A549 (cell line): ENCODE measurements around the gene SNW1. TPM values are rescaled to one million over a fixed set of nuclear protein-coding genes. Genes with fewer than 3 reads are reported as not detected.

ENCODE experiments used
- ATAC-seq, 2 experiments: fragments of 200-7000 bp in 1 of 2; fragments of >200 bp in 1 of 2; cut with Nextera tagmentation in 1 of 2; cut with Tn5 transposase in 1 of 2; 3 replicates each; pipeline versions ENCODE4 v1.8.0 to v1.9.1; 2018 to 2020; ENCODE audit warnings: mild to moderate bottlenecking in 1 of 2, moderate library complexity in 1 of 2
- CTCF ChIA-PET: fragments of 300-600 bp; sonication (Branson Sonifier 250); formaldehyde crosslinking; extraction: SDS; loops from one replicate; lab custom pipeline; 2021; ENCODE audit warnings: antibody characterized with exemption, inconsistent platforms; lab: Yijun Ruan, JAX
- POLR2A ChIA-PET: fragments of 350-600 bp; formaldehyde crosslinking; extraction: SDS; loops from one replicate; lab custom pipeline; 2021; ENCODE audit warnings: antibody characterized with exemption, inconsistent platforms; lab: Yijun Ruan, JAX
- DNase-seq, 2 experiments: peaks; one replicate each; pipeline versions ENCODE4 v3.0.0 to v3.0.0-alpha.2; 2011 to 2016; ENCODE audit warnings: low read depth in 1 of 2, low spot score in 1 of 2
- FAIRE-seq: peaks from 2 replicates; lab custom pipeline; 2011; peaks lifted over from hg19 to GRCh38; lab: Jason Lieb, UNC
- H3K27ac ChIP-seq, 2 experiments: fragments of >200 bp; sonication (Bioruptor Twin); formaldehyde crosslinking; 3 replicates each; pipeline ENCODE4 v1.5.1; 2016 to 2017
- H3K4me1 ChIP-seq: fragments of >200 bp; sonication (Bioruptor Twin); formaldehyde crosslinking; 3 replicates; pipeline ENCODE4 v1.6.1; 2016
- H3K4me2 ChIP-seq: fragments of >200 bp; sonication (Bioruptor Twin); formaldehyde crosslinking; 3 replicates; pipeline ENCODE4 v1.6.1; 2016
- H3K4me3 ChIP-seq: fragments of >200 bp; sonication (Bioruptor Twin); formaldehyde crosslinking; 3 replicates; pipeline ENCODE4 v1.5.1; 2016
- H3K9me3 ChIP-seq: fragments of >200 bp; sonication (Bioruptor Twin); formaldehyde crosslinking; 3 replicates; pipeline ENCODE4 v1.6.1; 2016
- ATOH8 ChIP-seq: fragments of 250-450 bp; sonication (Bioruptor Pico); IDR thresholded peaks from 2 replicates; pipeline ENCODE4 v1.5.0; 2020; ENCODE audit warnings: low read depth, mild to moderate bottlenecking, moderate library complexity
- BHLHE40 ChIP-seq: IDR thresholded peaks from 2 replicates; pipeline ENCODE4 v1.6.1; 2012; ENCODE audit warnings: low read depth, low read length, inconsistent platforms
- CBX2 ChIP-seq: fragments of 200-600 bp; sonication (generic); IDR thresholded peaks from 2 replicates; pipeline ENCODE4 v1.6.1; 2016; ENCODE audit warnings: low read depth, mild to moderate bottlenecking, borderline replicate concordance
- CBX8 ChIP-seq: fragments of 200-600 bp; sonication (generic); IDR thresholded peaks from 2 replicates; pipeline ENCODE4 v1.6.1; 2016
- CEBPB ChIP-seq, 2 experiments: fragments of >200 bp in 1 of 2; sonication (Bioruptor Twin) in 1 of 2; formaldehyde crosslinking in 1 of 2; IDR thresholded peaks; 2 replicates each; pipeline ENCODE4 v1.6.1; 2012 to 2016
- CHD4 ChIP-seq: fragments of 200-600 bp; sonication (generic); IDR thresholded peaks from 2 replicates; pipeline ENCODE4 v1.6.1; 2016; ENCODE audit warnings: antibody characterized with exemption, mild to moderate bottlenecking, borderline replicate concordance
- E2F6 ChIP-seq: IDR thresholded peaks from 2 replicates; pipeline ENCODE4 v1.6.1; 2012; ENCODE audit warnings: low read depth, borderline replicate concordance
- ELK1 ChIP-seq: fragments of 150-350 bp; IDR thresholded peaks from 2 replicates; pipeline ENCODE4 v1.6.1; 2014; ENCODE audit warnings: low read depth, mild to moderate bottlenecking, low read length
- ESRRA ChIP-seq: fragments of 150-350 bp; IDR thresholded peaks from 2 replicates; pipeline ENCODE4 v1.6.1; 2014; ENCODE audit warnings: mild to moderate bottlenecking, low read length, borderline replicate concordance
- FOXS1 ChIP-seq: fragments of 250-450 bp; sonication (Bioruptor Pico); IDR thresholded peaks from 2 replicates; pipeline ENCODE4 v1.5.0; 2020; ENCODE audit warnings: mild to moderate bottlenecking, moderate library complexity
- GATA3 ChIP-seq: IDR thresholded peaks from 2 replicates; pipeline ENCODE4 v1.6.1; 2012; ENCODE audit warnings: borderline replicate concordance
- HEYL ChIP-seq: fragments of 250-450 bp; sonication (Bioruptor Pico); IDR thresholded peaks from 2 replicates; pipeline ENCODE4 v1.8.0; 2021; ENCODE audit warnings: mild to moderate bottlenecking, moderate library complexity
- HMGXB4 ChIP-seq: fragments of 250-450 bp; sonication (Bioruptor Pico); IDR thresholded peaks from 2 replicates; pipeline ENCODE4 v1.5.0; 2021; ENCODE audit warnings: mild to moderate bottlenecking, moderate library complexity, borderline replicate concordance
- HOXB5 ChIP-seq: fragments of 250-450 bp; sonication (Bioruptor Pico); IDR thresholded peaks from 2 replicates; pipeline ENCODE4 v1.5.0; 2020; ENCODE audit warnings: mild to moderate bottlenecking, moderate library complexity
- KDM5A ChIP-seq: fragments of 200-600 bp; sonication (generic); IDR thresholded peaks from 2 replicates; pipeline ENCODE4 v1.6.1; 2016; ENCODE audit warnings: antibody characterized with exemption, mild to moderate bottlenecking
- MAFK ChIP-seq: fragments of 450-650 bp; IDR thresholded peaks from 2 replicates; pipeline ENCODE4 v1.6.1; 2014; ENCODE audit not compliant: partially characterized antibody
- MAX ChIP-seq: IDR thresholded peaks from 2 replicates; pipeline ENCODE4 v1.6.1; 2012
- MAZ ChIP-seq: fragments of 150-350 bp; IDR thresholded peaks from 2 replicates; pipeline ENCODE4 v1.6.1; 2014; ENCODE audit warnings: antibody characterized with exemption, low read depth, low read length, borderline replicate concordance
- NR3C1 ChIP-seq: fragments of >200 bp; sonication (Bioruptor Twin); formaldehyde crosslinking; IDR thresholded peaks from 3 replicates; pipeline ENCODE4 v1.6.1; 2017
- PHF8 ChIP-seq: fragments of 200-600 bp; sonication (generic); IDR thresholded peaks from 2 replicates; pipeline ENCODE4 v1.6.1; 2016; ENCODE audit warnings: low read depth, mild to moderate bottlenecking, antibody characterized with exemption, moderate library complexity, borderline replicate concordance
- POLR2A ChIP-seq: IDR thresholded peaks from 2 replicates; pipeline ENCODE4 v1.6.1; 2012; ENCODE audit warnings: mild to moderate bottlenecking, low read length
- POLR2AphosphoS2 ChIP-seq: conservative IDR thresholded peaks from 2 replicates; pipeline ENCODE4 v1.6.1; 2012; ENCODE audit warnings: low read length, improper control_type of control experiment, inconsistent platforms
- RARB ChIP-seq: fragments of 250-450 bp; sonication (Bioruptor Pico); IDR thresholded peaks from 2 replicates; pipeline ENCODE4 v1.8.0; 2021; ENCODE audit warnings: mild to moderate bottlenecking, moderate library complexity
- REST ChIP-seq: fragments of 200-600 bp; sonication (generic); IDR thresholded peaks from 2 replicates; pipeline ENCODE4 v1.6.1; 2016; ENCODE audit warnings: antibody characterized with exemption, mild to moderate bottlenecking, moderate library complexity
- RNF2 ChIP-seq: fragments of 200-600 bp; sonication (generic); IDR thresholded peaks from 2 replicates; pipeline ENCODE4 v1.6.1; 2016; ENCODE audit warnings: low read depth, mild to moderate bottlenecking, antibody characterized with exemption, moderate library complexity, borderline replicate concordance
- SMC3 ChIP-seq: fragments of >200 bp; sonication (Bioruptor Twin); formaldehyde crosslinking; IDR thresholded peaks from 3 replicates; pipeline ENCODE4 v1.6.1; 2018; ENCODE audit warnings: inconsistent platforms
- WGBS: methylation state at CpG from one replicate; pipeline ENCODE4 v1.1.6; 2017; ENCODE audit errors: missing lambda C conversion rate; 5-methylcytosine and 5-hydroxymethylcytosine counted together
- polyA plus RNA-seq, 4 experiments: library from polyadenylated mRNA; depleted of rRNA in 3 of 4; stranded (reverse); fragments of >200 nt; fragmentation: RNase III in 1 of 4; extraction: RNeasy Plus Mini Kit Qiagen cat#74134 plus additional on column Dnase treatment in 1 of 4; gene quantifications; 2 replicates in 3 of 4; 3 replicates in 1 of 4; pipeline ENCODE4 v1.2.3, GENCODE V29; 2011 to 2017

Gene SNW1
- polyA plus RNA-seq, 2 of the 4 experiments (the other 2 are of a cell fraction), result 64.8 to 84.0 TPM

- 80% methylated on average over 1 of the region's 1 CpG for WGBS
- POLR2A ChIA-PET, result no interaction called here
Observed at GRCh38 chr14:77809011-77809410, 48.1 kb upstream of the SNW1 start.

GRCh38 chr14:77808250-77808649, 47.3 kb upstream of the SNW1 start:
- WGBS, result 85% methylated on average over 3 of the region's 3 CpGs
- H3K4me2 ChIP-seq, result no peak overlapping the region
- TF ChIP-seq E2F6 (no peak), NR3C1 (no peak), CBX2 (no peak), BHLHE40 (no peak), RARB (CRISPR knock-in tag) (no peak), GATA3 (no peak), POLR2AphosphoS2 (no peak), RNF2 (no peak), MAX (no peak), ESRRA (no peak)
- ATAC-seq (no peak), DNase-seq (no peak), FAIRE-seq (no peak)
- H3K4me3 ChIP-seq, result no peak overlapping the region
- POLR2A ChIA-PET, result no interaction called here
- no peaks in the 10 kb centered on the region for H3K4me1 ChIP-seq
- no peaks in the 10 kb centered on the region for H3K9me3 ChIP-seq
- H3K27ac ChIP-seq, result no peak overlapping the region
- CTCF ChIA-PET, result no interaction called here

More at GRCh38 chr14:77809011-77809410, 48.1 kb upstream of the SNW1 start:
- CTCF ChIA-PET, result no interaction called here
- Histone ChIP-seq H3K27ac (no peak overlapping the region), H3K4me3 (no peak overlapping the region), H3K4me1 (no peaks in the 10 kb centered on the region), H3K4me2 (no peak overlapping the region), H3K9me3 (no peaks in the 10 kb centered on the region)
- DNase-seq (no peak), ATAC-seq (no peak)
- no peak for TF ChIP-seq REST
- TF ChIP-seq, all 56 proteins: peak for 0
- FAIRE-seq, result no peak

- H3K4me3 ChIP-seq, result no peak overlapping the region
- no peak overlapping the region for H3K27ac ChIP-seq
- no peak for DNase-seq
- ChIA-PET POLR2A (no interaction called here), CTCF (no interaction called here)
- FAIRE-seq, result no peak
- no peak for TF ChIP-seq HOXB5 (CRISPR knock-in tag)
- no peak for TF ChIP-seq POLR2AphosphoS2
- TF ChIP-seq CHD4, result no peak
- no peak for TF ChIP-seq POLR2A
- no peak for TF ChIP-seq FOXS1
- no peak for TF ChIP-seq RNF2
- no peak for TF ChIP-seq KDM5A
- no peak for TF ChIP-seq CBX8
- TF ChIP-seq MAFK, result no peak
- TF ChIP-seq CEBPB (IDR thresholded peaks at IDR 0.05), result no peak
- no peak for TF ChIP-seq PHF8
- no peak for TF ChIP-seq HMGXB4 (CRISPR knock-in tag)
- TF ChIP-seq ELK1, result no peak
- TF ChIP-seq SMC3, result no peak
- no peak for TF ChIP-seq ESRRA
- no peak for TF ChIP-seq MAZ
- no peak for TF ChIP-seq NR3C1
- TF ChIP-seq ATOH8, result no peak
- no peak for TF ChIP-seq HEYL (CRISPR knock-in tag)
- ATAC-seq, result no peak
- H3K9me3 ChIP-seq, result no peaks in the 10 kb centered on the region
- WGBS, result 79% methylated on average over 6 of the region's 6 CpGs
- no peak overlapping the region for H3K4me2 ChIP-seq
- H3K4me1 ChIP-seq, result no peaks in the 10 kb centered on the region
Observed at GRCh38 chr14:77805706-77806105, 44.8 kb upstream of the SNW1 start.
